Measurements from ENCODE around the gene KCNK3.

Gene KCNK3

DNA sequence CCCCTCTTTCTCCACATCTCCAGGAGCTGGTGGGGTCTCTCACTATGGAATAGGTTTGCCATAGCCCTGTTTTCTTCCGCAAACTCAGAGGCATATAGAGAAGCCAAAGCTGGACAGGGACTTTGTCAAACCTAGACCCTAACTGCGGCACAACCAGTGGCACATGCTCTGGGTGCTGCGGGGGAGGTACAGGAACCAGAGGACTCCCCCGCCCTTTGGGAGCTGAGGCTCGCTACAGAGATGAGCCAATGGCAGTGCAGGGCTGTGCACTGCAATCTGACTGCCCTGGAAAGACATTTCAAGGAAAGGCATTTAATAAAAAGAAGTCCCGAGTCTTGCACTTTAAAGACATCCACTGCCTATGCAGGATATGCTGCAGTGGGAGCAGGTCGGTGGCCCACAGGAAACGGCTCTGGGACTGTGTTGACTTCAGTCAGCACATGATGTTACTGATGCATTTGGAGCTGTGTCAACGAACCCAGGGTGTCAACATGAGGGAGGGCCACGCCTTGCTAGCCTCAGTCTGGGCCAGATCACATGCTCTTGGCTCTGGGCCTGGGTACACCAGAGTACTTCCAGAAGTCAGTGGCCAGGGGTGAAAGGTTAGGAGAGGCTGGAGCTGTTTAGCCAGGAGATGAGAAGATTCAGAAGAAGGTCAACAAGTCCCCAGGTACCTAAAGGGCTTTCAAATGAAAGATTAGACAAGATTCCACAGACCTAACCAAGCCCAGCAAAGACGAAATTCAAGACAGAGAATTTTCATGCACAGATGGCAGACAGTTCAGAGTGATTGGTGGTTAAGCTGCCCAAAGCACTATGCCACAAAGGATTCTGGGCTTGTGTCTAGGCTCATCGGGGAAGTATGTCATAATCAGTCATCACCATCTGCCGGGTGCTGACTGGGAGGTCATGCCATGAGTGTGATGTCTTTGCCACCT lies 79.8 kb downstream of the KCNK3 start:
- in situ Hi-C loops (cut with MboI; ENCODE audit: low sequenced_read_pairs): no loop called here

- in situ Hi-C loops (cut with MboI; ENCODE audit: low sequenced_read_pairs): no loop called here
Measured at GRCh38 chr2:26776195-26776800, 83.8 kb downstream of the KCNK3 start.

DNA sequence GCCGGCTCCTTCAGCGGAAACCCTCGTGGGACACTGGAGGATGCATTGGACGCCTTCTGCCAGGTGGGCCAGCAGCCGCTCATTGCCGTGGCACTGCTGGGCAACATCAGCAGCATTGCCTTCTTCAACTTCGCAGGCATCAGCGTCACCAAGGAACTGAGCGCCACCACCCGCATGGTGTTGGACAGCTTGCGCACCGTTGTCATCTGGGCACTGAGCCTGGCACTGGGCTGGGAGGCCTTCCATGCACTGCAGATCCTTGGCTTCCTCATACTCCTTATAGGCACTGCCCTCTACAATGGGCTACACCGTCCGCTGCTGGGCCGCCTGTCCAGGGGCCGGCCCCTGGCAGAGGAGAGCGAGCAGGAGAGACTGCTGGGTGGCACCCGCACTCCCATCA lies 85.6 kb downstream of the KCNK3 start:
- in situ Hi-C loops (cut with MboI; ENCODE audit: low sequenced_read_pairs): no loop called here

- in situ Hi-C loops (cut with MboI; ENCODE audit: low sequenced_read_pairs): no loop called here
Measured at GRCh38 chr2:26778507-26778906, 86.0 kb downstream of the KCNK3 start.

GRCh38 chr2:26780203-26780760 lies 87.8 kb downstream of the KCNK3 start:
- in situ Hi-C loops (cut with MboI; ENCODE audit: low sequenced_read_pairs): no loop called here
